Activated gamma-delta T cell (primary cell): ENCODE results near the gene BEX1.
"Not testable (repeated sequence)": the region's sequence is repeated elsewhere in the genome, so short reads cannot be mapped to it uniquely, and the experiment has no call there.

Source experiments
- DNase-seq: peaks from one replicate; lab custom pipeline; 2025; lab: John Stamatoyannopoulos, UW
- total RNA-seq, 2 donors: gene quantifications; one replicate each; lab custom pipeline; 2026; lab: John Stamatoyannopoulos, UW

The BEX1 gene
- total RNA-seq = 0.26 to 1.7 reads per million in 2 donors

DNA sequence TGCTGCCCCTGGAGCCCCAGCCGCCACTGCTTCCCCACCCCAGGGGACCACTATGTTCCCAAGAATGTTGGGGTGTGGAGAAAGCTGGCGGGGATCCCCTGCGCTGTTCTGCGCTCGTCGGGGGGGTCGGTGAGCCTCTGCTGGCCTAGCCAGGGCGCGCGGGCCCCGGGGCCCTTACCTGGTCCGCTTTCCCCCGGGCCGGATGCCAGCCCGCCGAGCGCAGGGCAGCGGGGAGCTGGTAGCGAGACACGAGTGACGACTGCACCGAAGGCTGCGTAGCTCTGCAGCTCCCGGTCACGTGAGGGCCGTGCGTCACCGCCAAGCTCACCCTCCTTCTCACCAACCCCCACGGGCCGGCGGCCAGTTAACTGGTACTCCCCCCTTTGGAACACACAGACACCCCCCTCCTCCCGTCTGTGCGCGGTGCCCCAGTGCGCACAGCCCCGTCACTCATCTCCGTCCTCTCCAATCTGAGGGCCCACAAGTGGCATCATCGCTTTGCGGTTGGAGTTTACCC is at the start of gene BEX1:
Gene BEX1, minus strand, starts transcription at position 254 of the 517 bp plus-strand sequence. CDS start 897 bp downstream, outside the sequence.
- no peak for DNase-seq

DNA sequence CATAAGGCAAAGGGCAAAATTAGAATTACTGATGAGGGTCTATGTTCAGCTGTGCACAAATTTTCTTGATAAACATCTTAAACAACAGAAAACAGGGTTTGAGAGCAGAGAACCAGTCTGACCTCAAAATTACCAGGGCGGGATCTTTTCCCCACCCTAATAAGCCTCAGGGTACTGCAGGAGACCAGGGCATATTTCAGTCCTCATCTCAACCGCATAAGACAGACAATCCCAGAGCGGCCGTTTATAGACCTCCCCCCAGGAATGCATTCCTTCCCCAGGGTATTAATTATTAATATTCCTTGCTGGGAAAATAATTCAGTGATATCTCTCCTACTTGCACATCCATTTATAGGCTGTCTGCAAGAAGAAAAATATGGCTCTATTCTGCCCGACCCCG is 45.5 kb upstream of the BEX1 start:
- DNase-seq = not testable (repeated sequence)

DNA sequence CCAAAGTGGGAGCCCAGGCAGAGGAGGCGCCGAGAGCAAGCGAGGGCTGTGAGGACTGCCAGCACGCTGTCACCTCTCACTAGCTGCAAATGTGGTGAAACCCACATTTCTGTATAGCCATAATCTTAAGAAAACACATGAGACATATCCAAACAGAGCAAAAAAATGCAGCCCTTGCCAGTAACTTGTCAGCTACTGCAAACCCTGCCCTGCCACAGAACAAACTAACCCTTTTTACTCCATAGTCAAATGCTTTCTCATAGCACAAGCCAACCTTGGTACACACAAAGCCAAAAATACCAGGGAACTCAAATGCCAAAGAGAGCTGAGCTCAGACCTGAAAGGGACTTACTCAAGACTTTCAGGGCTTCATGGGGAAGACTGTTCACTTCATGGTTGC is 43.9 kb upstream of the BEX1 start:
- DNase-seq = no peak

DNA sequence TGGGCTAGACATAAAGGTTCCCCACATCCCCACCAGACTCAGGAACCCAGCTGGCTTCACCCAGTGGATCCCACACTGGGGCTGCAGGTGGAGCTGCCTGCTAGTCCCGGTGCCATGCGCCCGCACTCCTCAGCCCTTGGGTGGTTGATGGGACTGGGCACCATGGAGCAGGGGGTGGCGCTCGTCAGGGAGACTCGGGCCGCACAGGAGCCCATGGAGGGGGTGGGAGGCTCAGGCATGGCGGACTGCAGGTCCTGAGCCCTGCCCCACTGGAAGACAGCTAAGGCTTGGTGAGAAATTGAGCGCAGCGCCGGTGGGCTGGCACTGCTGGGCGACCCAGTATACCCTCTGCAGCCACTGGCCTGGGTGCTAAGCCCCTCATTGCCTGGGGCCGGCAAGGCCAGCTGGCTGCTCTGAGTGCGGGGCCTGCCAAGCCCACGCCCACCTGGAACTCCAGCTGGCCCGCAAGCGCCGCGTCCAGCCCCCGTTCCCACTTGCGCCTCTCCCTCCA is 43.3 kb upstream of the BEX1 start:
- not testable (repeated sequence) for DNase-seq

DNA sequence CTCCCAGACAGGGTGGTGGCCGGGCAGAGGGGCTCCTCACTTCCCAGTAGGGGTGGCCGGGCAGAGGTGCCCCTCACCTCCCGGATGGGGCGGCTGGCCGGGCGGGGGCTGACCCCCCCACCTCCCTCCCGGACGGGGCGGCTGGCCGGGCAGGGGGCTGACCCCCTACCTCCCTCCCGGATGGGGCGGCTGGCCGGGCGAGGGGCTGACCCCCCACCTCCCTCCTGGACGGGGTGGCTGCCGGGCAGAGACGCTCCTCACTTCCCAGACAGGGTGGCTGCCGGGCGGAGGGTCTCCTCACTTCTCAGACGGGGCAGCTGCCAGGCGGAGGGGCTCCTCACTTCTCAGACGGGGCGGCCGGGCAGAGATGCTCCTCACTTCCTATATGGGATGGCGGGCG is 40.4 kb upstream of the BEX1 start:
- not testable (repeated sequence) for DNase-seq

DNA sequence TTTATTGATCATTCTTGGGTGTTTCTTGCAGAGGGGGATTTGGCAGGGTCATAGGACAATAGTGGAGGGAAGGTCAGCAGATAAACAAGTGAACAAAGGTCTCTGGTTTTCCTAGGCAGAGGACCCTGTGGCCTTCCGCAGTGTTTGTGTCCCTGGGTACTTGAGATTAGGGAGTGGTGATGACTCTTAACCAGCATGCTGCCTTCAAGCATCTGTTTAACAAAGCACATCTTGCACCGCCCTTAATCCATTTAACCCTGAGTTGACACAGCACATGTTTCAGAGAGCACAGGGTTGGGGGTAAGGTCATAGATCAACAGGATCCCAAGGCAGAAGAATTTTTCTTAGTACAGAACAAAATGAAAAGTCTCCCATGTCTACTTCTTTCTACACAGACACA is 39.9 kb upstream of the BEX1 start:
- DNase-seq = not testable (repeated sequence)

DNA sequence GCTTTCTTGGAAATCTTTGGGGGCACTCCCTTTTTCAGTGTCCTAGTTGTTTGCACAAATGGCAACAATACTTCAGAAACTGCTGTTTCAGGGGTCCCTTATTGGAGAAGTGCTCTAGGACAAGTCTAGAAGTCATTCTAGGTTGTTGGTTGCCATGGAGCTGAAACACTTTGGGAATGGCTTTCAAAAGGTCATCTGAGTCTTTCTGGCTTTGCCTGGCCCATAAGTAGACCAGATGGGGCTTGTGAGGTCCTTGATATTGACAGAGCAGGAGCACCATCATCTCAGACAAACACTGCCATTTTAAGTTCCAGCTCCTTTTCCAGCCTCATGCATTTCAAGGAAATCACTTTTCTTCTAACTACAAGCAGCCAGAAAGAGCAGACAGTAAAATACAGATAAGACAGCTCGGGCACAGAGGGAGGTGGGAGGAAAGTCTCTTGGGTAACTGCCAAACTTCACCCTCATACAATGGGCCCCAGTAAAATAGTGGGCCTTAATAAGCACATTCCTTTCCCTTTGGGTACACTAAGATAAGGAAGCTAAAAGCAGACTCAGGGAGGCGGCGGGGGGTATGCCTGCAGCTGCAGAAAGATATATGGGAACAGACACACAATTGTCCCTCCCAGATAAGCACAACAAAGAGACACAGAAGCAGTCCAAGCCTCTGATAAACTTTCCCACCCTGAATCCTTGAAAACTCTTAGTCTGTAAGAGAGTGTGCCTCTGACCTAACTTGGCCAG is 37.5 kb upstream of the BEX1 start:
- no peak for DNase-seq

DNA sequence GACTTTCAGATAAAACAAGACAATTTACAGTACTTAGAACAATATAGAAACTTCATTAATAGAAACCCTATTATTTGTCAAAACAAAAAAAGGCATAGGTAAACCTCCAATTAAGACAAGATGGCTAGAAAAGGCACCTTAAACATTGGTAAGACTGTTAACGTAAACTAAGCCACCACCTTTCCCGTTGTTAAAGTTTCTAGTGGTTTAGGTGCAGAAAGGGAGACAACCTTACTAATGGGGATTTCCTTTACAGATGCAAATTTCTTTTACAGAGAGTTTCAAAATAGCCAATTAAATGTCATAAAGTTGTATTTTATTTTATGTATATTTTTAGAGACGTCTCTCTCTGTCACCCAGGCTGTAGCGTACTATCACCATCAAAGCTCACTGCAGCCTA is 36.5 kb upstream of the BEX1 start:
- no peak for DNase-seq

DNA sequence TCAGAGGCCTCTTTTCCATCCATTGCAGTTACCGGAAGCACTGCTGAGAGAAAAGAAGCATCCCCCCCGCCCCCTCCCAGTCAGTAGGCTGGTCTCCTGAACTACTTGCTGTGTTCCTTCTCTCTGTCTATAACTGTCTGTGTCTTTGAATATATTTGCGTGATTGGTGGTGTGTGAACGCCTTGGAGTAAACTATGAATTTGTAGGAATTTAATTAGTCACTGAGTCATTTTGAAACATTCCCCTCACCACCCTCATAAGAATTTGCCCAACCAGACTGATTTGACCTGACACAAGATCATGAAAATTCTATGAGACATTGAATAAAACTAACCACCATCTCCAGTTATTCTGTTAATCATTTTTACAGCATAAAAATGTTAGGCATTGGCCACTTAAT is 35.7 kb upstream of the BEX1 start:
- DNase-seq = no peak

DNA sequence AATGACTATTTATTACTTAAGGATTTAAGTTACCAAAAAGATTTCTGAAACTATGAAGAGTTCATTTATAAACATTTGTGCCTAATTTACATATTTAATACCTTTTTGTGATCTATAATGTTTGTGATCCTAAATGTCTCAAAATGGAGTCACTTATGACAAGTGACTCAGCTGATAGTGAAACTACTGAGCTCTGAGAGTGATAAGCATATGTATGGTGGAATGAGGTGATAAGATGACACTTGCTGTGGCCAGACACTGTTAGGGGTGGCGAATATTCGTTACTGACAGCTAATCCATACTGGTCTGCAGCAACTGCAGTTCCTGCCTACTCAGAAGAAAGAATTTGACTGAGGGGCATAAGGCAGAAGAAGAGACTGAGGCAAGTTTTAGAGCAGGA is 34.5 kb upstream of the BEX1 start:
- no peak for DNase-seq

DNA sequence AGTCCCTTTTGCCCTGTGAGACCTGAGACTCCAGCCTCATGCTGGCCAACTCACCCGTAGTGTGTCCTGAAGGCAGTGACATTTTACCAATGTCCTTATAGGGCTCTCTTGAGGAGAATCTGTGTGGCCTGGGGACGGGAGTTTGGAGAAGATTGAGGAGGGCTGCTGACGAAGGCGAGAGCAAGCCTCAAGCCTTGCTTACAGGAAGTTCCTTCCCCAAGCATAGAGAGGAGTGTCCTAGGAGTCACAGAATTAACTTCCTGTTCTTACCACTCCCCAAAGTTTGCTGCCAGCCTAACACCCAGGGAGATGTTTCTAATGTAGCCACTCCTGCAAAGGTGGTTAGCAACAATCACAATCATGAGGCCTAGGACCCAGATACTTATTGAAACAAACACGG is 29.0 kb upstream of the BEX1 start, which contains the start of gene NXF3:
Gene NXF3, minus strand, starts transcription at position 202 of the 400 bp plus-strand sequence. Its CDS starts 120 bp downstream, at position 82.
- no peak for DNase-seq

DNA sequence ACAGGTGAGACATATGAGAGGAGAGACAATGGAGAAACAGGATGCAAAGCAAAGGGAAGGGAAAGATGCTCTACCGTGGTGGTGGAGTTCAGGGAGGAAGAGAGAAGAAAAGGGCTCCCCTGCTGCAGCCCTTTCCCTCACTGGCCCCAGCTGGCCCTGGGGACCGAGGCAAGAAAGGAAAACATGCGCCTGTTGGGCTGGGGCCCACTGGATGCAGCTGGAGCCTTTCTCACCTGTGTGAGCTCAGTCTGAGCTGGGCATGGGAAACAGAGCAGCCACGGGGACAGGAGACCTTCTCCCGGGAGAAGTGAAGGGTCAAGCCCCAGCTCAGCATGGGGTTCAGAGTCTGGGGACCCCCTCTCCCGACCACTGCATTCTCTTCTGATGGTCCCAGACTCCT is 17.1 kb upstream of the BEX1 start:
- DNase-seq = no peak

DNA sequence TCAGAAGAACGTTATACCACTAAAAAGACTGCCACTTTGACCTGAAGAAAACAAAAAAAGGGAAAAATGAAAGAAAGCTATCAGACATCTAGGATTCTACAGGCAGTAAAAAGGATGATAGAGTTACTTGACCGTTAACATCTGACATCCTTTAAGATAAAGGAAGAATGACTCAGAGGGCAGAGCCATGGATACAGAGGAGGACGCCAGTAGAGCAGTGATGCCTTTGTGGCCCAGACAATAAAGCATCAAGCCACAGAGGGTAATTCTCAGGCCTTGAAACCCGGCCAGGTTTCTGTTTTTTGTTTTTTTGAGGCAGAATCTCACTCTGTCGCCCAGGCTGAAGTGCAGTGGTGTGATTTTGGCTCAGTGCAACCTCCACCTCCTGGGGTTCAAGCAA is 9.5 kb upstream of the BEX1 start:
- no peak for DNase-seq

DNA sequence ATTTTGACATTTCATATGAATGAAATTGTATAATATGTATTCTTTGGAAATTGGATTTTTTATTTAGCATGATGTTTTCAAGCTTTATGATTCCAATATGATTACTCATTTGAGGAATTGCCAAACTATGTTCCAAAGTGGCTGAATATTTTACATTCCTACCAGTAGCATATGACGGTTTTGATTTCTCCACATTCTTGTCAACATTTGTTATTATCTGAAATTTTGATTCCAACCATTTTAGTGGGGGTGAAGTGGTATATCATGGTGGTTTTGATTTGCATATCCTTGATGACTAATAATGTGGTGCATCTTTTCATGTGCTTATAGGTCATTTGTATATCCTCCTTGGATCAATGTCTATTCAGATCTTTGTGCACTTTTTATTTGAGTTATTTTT is 2.6 kb upstream of the BEX1 start:
- DNase-seq = no peak

DNA sequence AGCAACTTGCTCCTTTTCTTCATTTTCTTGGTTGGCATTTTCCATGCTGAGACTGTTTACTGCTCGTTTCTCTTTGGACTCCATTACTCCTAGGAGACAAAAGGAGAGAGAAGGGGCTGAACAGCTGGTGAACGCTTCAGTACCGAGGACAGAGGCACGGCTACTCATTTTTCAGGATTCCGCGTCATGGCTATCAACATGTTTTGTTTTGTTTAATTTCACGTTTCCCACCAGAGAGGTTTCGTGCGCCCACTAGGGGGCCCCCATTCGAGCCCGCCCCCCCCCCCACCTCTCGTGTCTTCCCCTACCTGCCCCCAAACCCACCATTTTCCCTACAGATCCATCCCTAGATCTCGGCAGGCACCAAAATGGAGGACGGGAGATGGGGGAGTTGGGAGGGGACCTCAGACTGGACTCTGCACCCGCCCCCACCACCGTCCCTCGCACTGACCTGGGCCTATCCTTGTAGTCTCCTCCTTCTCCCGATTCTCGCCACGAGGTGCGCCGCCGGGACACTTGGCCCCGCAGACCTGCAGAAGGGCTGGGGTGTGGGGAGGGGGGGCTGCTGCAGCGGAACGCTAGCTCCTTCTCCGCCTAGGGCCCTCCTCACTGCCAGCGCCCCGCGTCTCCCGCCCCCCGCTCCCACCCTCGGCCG is 653 bp downstream of the BEX1 start:
- DNase-seq = no peak

DNA sequence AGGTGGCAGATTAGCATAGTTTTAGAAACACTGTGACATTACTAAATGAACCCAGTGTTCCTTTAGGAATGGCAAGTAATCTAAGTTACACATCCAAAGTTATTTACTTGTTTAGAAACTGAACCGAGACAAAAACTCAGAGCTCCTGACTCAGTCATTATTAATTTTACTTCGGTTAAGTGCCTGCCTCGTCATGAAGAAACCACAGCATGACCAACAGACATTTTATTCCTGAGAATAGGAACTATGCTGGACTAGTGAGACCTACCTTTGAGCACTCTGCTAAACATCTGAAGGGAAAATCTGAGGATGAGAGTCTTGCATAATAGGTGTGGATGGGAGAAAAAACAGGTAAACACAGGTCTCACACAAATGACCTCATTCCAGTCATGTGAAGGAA is 2.5 kb downstream of the BEX1 start:
- DNase-seq = no peak

DNA sequence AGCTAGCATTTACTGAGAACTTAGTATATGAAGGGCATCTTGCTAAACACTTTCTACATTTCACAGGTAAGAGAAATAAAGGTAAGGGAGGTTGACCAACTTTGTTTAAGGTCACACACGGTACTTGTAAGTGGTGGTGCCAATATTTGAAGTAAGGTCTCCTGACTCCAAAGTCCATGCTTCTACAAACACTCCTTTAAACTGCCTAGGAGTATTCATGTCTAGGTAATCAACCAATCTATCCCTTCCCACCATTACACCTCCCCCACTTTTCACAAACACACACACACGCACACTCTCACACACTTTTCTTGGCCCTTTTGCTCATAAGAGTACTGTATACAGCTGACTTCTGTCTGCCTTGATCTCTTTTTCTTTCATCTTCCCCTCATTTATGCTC is 7.1 kb downstream of the BEX1 start:
- DNase-seq = no peak

DNA sequence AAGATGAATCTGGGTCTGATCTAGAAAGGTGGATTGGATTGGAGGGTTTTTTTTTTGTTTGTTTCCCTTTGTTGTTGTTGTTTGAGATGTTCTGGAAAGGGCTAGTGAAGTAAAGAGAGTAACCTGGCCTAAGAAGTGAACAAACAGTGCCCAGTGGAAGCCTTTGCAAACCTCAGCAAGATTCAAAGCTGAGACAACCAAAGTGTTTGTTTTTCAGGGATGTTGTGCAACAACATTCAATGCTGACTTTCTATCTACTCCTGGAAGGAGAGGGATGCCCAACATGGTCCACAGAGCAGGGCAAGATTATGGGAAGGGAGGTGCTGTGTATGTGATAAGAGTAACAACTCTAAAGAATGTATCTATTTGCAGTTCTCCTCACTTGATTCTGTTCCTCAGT is 11.3 kb downstream of the BEX1 start:
- no peak for DNase-seq

DNA sequence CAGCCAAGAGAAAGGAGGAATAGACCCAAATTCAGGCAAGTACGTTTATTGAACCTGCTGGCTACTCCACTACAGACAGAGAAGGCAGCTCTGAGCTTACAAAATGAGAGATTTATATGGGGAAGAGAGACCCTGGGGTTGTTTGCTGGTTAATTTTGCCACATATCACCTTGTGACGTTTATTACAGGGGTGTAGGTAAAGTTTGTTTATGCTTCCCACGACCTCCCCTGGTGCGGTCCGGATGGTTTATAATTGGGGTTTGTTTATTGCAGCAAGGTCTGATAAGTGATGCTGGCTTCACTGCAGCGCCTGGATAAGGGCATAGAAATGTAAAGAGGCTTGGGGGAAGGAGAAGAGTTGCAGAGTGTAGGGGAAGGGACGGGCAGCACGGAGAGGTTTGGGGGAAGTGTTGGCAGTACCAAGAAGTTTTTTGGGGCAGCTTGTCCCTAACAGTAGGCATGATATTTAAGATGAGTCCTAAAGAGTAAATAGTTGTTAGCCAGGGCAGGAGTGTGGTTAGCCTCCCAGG is 12.6 kb downstream of the BEX1 start:
- DNase-seq = no peak

DNA sequence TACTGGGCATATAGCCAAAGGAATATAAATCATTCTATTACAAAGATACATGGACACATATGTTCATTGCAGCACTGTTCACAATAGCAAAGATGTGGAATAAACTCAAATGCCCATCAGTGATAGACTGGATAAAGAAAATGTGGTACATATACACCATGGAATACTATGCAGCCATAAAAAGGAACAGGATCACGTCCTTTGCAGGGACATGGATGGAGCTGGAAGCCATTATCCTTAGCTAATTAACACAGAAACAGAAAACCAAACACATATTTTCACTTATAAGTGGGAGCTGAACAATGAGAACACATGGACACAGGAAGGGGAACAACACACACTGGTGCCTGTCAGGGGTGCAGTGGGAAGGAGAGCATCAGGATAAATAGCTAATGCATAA is 30.6 kb downstream of the BEX1 start:
- DNase-seq = not testable (repeated sequence)

DNA sequence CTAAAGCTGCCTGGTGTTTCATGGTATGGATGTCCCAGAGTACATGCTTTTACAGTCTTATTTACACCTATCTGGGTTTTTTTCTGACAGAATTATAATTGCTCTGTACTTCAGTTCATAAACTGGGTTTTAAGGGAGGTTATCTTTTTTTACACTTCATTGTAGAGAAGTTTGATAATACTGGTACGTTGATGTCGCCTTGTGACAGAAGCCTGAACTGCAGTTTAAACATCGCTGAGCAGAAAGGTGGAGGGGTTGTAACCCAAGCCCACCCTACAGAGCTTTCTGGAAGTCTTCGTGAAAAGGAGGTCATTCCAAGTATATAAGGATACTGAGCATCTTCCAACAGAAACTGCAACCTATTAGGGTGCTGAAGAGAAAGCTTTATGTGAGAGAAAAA is 46.4 kb downstream of the BEX1 start:
- no peak for DNase-seq

DNA sequence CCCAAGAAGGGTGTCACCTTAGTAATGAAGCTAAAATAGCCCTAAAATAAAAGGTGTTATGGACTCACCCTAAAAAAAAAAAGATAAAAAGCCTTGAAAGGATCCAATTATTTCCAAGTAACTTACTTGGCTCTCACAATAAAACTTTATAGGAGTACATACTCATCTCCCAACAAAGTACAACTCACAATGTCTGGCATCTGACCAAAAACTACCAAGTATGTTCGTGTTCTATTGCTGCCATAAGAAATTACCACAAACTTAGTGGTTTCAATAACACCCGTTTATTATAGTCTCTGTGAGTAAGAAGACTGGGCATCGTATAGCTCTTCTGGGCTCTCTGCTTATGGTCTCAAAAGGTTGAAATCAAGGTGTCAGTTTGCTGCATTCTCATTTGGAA is 51.0 kb downstream of the BEX1 start:
- DNase-seq = no peak
